OCI-LY1 (cell line): ENCODE data around the gene MSMO1.
A peak's percentile ranks its signal among the peaks of the same experiment; 100 is the strongest.

Experiments used
- H2AFZ ChIP-seq: fragments of 200-600 bp; sonication (generic), shearing (Covaris generic); 2 replicates; pipeline ENCODE4 v1.6.0; 2014; ENCODE audit warnings: antibody characterized with exemption, mild to moderate bottlenecking, low read length
- H3F3A ChIP-seq: fragments of 200-600 bp; sonication (generic), shearing (Covaris generic); 2 replicates; pipeline ENCODE4 v1.6.0; 2014; ENCODE audit warnings: mild to moderate bottlenecking, antibody characterized with exemption, low read length, moderate library complexity; ENCODE audit not compliant: insufficient read depth
- H3K27ac ChIP-seq: fragments of 200-600 bp; sonication (generic); 2 replicates; pipeline ENCODE4 v1.5.1; 2014; ENCODE audit warnings: low read length, mixed run types, mild to moderate bottlenecking, low read depth; ENCODE audit not compliant: poor library complexity, severe bottlenecking
- H3K27me3 ChIP-seq: fragments of 200-600 bp; sonication (generic); 2 replicates; pipeline ENCODE4 v1.6.0; 2014; ENCODE audit warnings: antibody characterized with exemption, mild to moderate bottlenecking, low read length, moderate library complexity; ENCODE audit not compliant: insufficient read depth
- H3K36me3 ChIP-seq: fragments of 200-600 bp; sonication (generic); 2 replicates; pipeline ENCODE4 v1.6.1; 2014; ENCODE audit warnings: mild to moderate bottlenecking, antibody characterized with exemption, low read length, moderate library complexity, mixed read lengths; ENCODE audit not compliant: insufficient read depth
- H3K4me1 ChIP-seq: fragments of 200-600 bp; sonication (generic); 2 replicates; pipeline ENCODE4 v1.5.1; 2014; ENCODE audit warnings: mild to moderate bottlenecking, low read length, moderate library complexity; ENCODE audit not compliant: insufficient read depth, severe bottlenecking
- H3K4me2 ChIP-seq: fragments of 200-600 bp; sonication (generic), shearing (Covaris generic); 2 replicates; pipeline ENCODE4 v1.6.1; 2014; ENCODE audit warnings: low read length
- H3K4me3 ChIP-seq: fragments of 200-600 bp; sonication (generic); 2 replicates; pipeline ENCODE4 v1.5.1; 2014; ENCODE audit warnings: low read length, low read depth, mild to moderate bottlenecking, mixed read lengths; ENCODE audit not compliant: poor library complexity, severe bottlenecking
- H3K79me2 ChIP-seq: fragments of 200-600 bp; shearing (Covaris generic); 2 replicates; pipeline ENCODE4 v1.6.1; 2016; ENCODE audit warnings: mixed run types, low read length, mixed read lengths; ENCODE audit not compliant: insufficient read depth
- H3K9ac ChIP-seq: fragments of 200-600 bp; sonication (generic), shearing (Covaris generic); 2 replicates; pipeline ENCODE4 v1.6.1; 2014; ENCODE audit warnings: mild to moderate bottlenecking, low read length, mixed read lengths
- H3K9me2 ChIP-seq: fragments of 200-600 bp; sonication (generic), shearing (Covaris generic); 2 replicates; pipeline ENCODE4 v1.6.1; 2014; ENCODE audit warnings: low read depth, mild to moderate bottlenecking, low read length, mixed read lengths
- H3K9me3 ChIP-seq: fragments of 200-600 bp; shearing (Covaris generic); 2 replicates; pipeline ENCODE4 v1.6.1; 2014; ENCODE audit warnings: low read length, mixed read lengths
- H4K20me1 ChIP-seq: fragments of 200-600 bp; sonication (generic), shearing (Covaris generic); 2 replicates; pipeline ENCODE4 v1.6.0; 2016; ENCODE audit warnings: mild to moderate bottlenecking, low read length; ENCODE audit not compliant: insufficient read depth
- EZH2 ChIP-seq: fragments of 200-600 bp; sonication (generic), shearing (Covaris generic); IDR thresholded peaks from 2 replicates; pipeline ENCODE4 v1.8.0; 2017; ENCODE audit warnings: borderline replicate concordance, mixed run types, mild to moderate bottlenecking, antibody characterized with exemption, low read length, moderate library complexity, mixed read lengths
- TF ChIP-seq, protein P1 (sequence below): fragments of 200-600 bp; sonication (generic), shearing (Covaris generic); IDR thresholded peaks from 2 replicates; pipeline ENCODE4 v1.5.1; 2017; ENCODE audit warnings: mild to moderate bottlenecking, antibody characterized with exemption, low read length, moderate library complexity, mixed read lengths

MSMO1 gene

DNA sequence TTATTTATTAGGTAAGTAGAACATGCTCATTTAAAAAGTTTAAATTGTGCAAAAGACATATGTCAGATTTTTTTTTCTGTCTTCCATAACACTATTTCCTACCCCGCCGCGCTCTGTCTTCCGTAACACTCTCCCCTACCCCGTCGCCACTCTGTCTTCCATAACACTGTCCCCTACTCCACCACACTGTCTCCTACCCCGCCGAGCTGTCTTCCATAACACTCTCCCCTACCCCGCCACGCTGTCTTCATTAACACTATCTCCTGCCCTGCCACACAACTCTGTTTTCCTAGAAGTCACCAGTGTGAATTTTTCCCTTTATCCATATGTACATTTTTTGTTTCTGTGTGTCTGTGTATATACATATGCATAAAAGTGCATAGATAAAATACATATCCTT lies 4.4 kb downstream of the MSMO1 start:
- Histone ChIP-seq H3K4me3 (peak overlapping the region; percentile 96), H3K27ac (no peak overlapping the region), H3F3A (no peaks in the 10 kb centered on the region), H4K20me1 (peaks cover 10% of the 10 kb centered on the region; the same call in 1 of the 2 replicates), H3K9me2 (no peaks in the 10 kb centered on the region), H3K9ac (peak overlapping the region; percentile 95; the same call in 1 of the 2 replicates), H3K27me3 (no peaks in the 10 kb centered on the region), H3K36me3 (peaks cover 87% of the 10 kb centered on the region), H3K79me2 (peaks cover 89% of the 10 kb centered on the region), H2AFZ (no peak overlapping the region), H3K4me1 (peaks cover 61% of the 10 kb centered on the region), H3K4me2 (peak overlapping the region; percentile 96), H3K9me3 (no peaks in the 10 kb centered on the region)
- TF ChIP-seq EZH2, result no peak
- TF ChIP-seq, protein P1, sequence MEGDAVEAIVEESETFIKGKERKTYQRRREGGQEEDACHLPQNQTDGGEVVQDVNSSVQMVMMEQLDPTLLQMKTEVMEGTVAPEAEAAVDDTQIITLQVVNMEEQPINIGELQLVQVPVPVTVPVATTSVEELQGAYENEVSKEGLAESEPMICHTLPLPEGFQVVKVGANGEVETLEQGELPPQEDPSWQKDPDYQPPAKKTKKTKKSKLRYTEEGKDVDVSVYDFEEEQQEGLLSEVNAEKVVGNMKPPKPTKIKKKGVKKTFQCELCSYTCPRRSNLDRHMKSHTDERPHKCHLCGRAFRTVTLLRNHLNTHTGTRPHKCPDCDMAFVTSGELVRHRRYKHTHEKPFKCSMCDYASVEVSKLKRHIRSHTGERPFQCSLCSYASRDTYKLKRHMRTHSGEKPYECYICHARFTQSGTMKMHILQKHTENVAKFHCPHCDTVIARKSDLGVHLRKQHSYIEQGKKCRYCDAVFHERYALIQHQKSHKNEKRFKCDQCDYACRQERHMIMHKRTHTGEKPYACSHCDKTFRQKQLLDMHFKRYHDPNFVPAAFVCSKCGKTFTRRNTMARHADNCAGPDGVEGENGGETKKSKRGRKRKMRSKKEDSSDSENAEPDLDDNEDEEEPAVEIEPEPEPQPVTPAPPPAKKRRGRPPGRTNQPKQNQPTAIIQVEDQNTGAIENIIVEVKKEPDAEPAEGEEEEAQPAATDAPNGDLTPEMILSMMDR, result no peak

DNA sequence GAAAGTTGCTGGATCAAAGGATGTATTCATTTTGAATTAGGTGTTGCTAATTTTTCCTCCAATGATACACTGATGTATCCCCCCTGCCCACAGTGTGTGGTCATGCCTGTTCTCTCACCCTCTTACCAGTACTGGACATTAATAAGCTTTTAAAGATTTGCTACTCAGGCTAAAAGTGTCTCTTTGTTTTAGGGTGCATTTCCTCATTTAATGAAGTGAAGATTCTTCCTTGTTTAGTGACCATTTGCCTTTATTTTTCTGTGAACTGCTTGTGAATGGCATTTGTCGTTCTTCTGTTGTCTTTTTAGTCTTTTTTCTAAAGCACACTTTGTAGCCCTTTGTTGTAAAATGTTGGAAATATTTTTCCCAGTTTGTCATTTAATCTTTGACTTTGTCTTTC lies 5.0 kb downstream of the MSMO1 start:
- Histone ChIP-seq H3K9me3 (no peaks in the 10 kb centered on the region), H2AFZ (no peak overlapping the region), H4K20me1 (peaks cover 10% of the 10 kb centered on the region), H3K27ac (no peak overlapping the region), H3K27me3 (no peaks in the 10 kb centered on the region), H3K36me3 (peaks cover 94% of the 10 kb centered on the region), H3K4me3 (peak overlapping the region; percentile 96), H3K9ac (no peak overlapping the region), H3K9me2 (no peaks in the 10 kb centered on the region), H3K79me2 (peaks cover 90% of the 10 kb centered on the region), H3K4me1 (peaks cover 61% of the 10 kb centered on the region), H3F3A (no peaks in the 10 kb centered on the region), H3K4me2 (peak overlapping the region; percentile 96)
- TF ChIP-seq, protein P1, result no peak

DNA sequence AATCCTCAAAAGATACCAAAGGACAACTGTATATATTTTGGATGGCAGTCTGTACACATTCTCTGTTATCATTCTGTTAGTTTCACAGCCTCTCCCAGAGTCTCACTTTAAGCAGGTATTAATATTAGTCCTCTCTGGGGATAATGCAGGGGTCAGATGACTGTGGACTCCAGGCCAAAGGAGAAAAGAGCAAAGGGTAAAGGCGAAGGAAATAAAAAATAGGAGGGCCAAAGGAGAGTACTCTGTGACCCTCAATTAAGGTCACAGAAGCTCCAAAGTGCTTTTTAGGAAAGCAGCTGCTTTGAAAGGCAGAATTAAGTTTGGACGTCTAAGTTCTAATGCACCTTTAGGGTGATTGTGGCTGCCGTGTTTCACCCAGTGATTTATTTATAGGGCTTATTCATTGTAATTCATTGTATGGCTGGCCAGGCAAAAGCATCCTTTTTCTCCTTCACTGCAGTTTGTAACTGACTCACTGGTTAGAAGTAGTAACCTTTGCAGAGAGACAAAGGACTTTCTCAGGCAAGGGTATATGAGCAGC lies 7.8 kb downstream of the MSMO1 start:
- no peak overlapping the region for H3K9ac ChIP-seq
- no peak overlapping the region for H3K4me2 ChIP-seq
- H3K27ac ChIP-seq, result no peak overlapping the region

More for the DNA sequence above, 7.8 kb downstream of the MSMO1 start:
- Histone ChIP-seq H3K4me1 (peaks cover 46% of the 10 kb centered on the region), H3K27me3 (no peaks in the 10 kb centered on the region), H3K9me2 (no peaks in the 10 kb centered on the region), H3K9me3 (no peaks in the 10 kb centered on the region), H3F3A (no peaks in the 10 kb centered on the region; the same call in 1 of the 2 replicates), H3K36me3 (peaks cover 99% of the 10 kb centered on the region), H4K20me1 (peaks cover 12% of the 10 kb centered on the region), H3K4me3 (no peak overlapping the region), H2AFZ (no peak overlapping the region), H3K79me2 (peaks cover 64% of the 10 kb centered on the region)
- no peak for TF ChIP-seq EZH2
- TF ChIP-seq, protein P1, result no peak
